CD4-positive, alpha-beta T cell treated with Interleukin-21 for 1 hour (primary cell): Measurements from ENCODE around the gene FOXS1.
"Not testable (repeated sequence)": the region's sequence is repeated elsewhere in the genome, so short reads cannot be mapped to it uniquely, and the experiment has no call there.

Source experiments
- DNase-seq: peaks from one replicate; pipeline ENCODE4 v3.0.0-alpha.2; 2020

Gene FOXS1

DNA sequence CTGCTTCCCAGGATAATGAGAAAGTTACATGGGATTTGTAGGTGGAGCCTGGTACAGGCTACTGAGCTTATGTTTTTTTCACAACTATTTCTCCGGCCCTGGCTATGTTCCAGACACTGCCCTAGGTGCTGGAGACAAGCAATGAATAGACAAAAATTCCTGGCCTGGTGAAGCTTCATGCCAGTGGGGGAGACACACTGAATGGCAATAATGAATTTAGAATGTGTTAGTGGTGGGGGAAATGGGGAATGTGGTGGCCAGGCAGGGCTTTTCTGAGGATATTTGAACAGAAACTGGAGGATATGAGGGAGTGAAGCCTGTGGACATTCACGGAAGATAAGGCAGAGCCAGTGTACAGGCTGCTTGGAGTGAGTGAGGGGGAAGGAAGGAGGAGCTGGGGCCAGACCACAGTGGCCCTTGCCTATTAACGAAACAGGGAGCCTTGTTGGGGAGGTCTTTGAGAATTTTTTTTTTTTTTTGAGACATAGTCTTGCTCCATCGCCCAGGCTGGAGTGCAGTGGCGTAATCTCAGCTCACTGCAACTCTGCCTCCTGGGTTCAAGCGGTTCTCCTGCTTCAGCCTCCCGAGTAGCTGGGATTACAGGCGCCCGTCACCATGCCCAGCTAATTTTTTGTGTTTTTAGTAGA, 6.6 kb downstream of the FOXS1 start:
- DNase-seq = no peak

DNA sequence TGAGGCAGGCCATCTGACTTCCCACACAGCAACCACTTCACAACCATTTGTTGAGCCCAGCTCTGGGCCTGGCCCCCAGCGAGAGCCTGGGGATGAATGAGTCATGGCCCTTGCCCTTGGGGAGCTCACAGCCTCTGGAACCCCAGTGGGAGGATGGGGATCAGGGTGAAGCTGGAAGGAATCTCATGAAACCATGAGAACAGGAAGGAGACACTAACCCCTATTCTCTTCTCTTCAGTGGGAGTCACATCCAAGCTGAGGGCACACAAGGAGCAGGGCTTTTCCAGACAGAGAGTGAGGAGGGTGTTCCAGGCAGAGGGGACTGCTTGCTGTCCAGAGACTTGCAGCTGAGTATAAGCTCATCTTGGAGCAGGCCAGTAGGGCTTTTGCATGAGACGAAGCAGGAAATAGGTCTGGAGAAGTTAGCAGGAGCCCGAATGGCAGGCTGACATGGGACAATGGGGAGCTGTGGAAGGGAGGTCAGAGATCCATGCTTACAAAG, 7.5 kb downstream of the FOXS1 start:
- DNase-seq = no peak

DNA sequence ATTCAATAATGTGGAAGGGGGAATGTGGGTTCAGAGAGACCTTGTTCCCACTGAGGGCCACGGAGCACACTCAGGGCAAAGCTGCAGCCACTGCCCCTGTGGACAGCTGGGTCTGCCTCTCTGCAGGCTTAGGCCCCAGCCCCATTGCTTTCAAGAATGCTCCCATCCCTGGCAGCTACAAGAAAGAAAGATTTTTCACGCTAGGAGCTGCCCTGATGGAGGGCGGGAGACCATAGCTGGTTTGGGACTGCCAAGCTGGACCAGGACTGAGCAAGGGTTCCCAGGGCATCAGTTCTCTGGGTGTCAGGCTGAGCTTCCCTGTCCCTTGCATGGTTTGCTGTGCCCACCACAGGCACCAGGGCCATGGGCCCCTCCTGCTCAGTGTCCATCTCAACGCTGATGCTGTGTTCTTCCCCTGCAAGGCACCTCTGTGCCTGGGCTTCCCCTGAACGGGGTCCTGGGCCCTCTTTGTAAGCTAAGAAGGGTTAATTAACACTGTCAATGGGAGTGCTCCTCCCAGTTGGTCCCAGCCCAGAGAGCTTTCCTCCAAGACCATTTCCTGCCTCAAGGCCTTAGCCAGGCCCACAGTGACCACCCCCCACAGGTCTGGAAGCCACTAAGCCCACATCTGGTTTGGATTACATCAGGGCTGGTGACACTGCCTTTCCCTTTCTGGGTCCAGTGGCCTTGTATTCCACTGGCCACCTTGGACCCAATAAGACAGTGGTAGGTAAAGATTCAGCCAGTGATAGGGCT, 8.4 kb downstream of the FOXS1 start:
- DNase-seq = no peak

DNA sequence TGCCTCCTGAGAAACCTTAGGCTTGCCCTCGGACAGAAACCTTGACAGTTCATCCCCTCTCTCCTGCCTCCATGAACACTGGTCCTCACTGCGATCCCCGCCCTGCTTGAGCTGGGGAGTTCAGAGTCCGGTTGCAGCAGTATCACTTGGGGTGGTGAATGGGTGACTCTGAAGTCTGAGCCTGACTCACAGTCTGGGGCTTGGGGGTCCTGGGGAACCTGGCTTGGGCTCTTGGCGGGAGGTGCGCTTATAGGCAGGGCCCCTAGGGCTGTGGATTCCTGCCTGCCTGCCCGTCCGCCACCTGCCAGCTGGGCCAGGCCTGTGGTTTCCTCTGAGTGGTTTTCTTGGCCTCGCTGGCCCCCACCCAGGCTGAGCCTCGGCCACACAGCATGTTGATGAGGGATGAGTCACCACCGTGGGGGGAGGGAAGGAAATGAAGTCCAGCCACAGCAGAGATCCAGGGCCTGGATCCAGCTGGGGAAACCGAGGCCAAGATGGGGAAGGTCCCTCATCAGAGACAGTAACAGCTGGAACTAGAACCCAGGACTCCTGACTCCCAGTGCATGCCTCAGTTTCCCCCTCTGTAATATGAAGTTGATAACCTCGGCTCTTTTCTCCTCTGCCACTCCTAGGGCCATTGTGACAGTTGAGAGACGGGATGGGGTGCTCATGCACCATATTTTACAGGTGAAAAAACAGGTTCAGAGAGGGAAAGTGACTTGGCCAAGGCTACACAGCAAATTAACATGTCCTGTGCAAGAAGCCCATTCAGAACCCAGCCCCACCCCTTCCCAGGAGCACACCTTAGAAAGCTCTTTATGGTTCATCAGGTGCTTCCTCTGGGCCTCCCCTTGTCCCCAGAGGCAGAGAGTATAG, 9.2 kb downstream of the FOXS1 start:
- DNase-seq = peak; percentile 36

DNA sequence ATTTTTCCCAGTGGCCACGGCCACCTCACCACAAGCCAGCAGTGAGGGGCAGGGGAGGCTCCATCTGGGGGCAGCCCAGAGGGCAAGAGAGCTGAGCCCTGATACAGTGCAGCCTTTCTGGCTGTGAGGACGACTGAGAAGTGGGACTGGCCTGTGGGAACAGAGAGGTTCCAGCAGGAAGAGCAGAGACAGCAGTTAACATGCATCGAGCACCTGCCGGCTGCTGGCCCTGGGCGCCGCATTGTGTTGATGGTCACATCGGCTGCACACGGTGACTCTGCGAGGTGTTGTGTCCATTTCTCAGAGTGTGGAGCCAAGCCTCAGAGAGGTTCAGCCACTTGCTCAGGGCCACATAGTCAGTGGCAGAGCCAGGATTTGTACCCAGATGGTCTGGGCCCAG, 9.8 kb downstream of the FOXS1 start:
- DNase-seq = no peak

DNA sequence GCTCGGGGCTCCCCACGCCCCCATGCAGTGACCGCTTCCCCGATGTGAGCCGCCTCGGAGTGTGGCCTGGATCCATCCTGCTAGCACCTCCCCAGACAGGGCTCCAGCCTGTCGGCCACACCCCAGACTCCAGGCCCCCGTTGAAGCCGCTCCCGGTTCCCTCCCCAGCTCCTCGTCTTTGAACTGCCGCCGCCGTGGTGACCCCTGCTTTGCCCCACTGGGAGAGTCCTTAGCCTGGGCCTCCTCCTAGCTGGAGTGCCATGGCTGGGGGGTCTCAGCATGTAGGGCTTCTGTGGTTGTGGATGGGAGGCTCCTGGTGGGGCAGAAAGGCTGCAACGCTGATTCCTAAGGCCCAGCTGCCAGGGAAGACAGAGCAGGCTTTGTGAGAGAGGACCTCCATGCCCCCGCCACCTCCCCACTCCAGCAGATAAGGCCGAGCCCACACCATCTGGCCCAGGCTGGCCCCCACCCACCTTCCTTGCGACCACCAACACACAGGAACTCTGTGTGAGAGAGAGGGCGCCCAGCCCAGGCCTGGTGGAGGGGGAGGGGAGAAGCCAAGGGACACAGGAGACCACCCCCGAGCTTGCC, 11.4 kb downstream of the FOXS1 start:
- DNase-seq = no peak

DNA sequence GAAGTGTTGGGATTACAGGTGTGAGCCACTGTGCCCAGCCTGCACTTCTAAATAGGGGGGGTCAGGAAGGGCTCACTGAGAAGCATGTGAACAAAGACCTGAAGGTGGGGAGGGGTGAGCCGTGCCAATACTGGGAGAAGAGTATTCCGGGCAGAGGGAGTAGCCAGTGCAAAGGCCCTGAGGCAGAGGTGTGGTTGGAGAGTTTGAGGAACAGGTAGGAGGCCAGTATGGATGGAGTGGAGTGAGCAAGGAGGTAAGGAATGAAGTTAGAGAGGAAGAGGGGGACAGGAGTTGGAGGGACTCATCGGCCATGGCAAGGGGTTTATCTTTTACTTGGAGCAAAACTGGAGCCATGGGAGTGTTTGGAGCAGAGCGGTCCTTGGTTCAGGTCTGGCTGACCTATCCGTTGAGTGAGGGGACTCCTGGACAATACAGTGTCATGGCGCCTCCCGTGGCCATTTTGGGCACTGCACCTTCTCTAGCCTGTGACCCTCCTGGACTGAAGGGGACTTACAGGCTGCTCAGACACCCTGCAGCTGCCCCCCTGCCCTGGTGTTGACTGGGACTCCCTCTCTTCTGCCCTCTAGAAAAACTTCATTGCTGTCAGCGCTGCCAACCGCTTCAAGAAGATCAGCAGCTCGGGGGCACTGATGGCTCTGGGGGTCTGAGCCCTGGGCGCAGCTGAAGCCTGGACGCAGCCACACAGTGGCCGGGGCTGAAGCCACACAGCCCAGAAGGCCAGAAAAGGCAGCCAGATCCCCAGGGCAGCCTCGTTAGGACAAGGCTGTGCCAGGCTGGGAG, 12.1 kb downstream of the FOXS1 start:
- DNase-seq = peak; percentile 50

DNA sequence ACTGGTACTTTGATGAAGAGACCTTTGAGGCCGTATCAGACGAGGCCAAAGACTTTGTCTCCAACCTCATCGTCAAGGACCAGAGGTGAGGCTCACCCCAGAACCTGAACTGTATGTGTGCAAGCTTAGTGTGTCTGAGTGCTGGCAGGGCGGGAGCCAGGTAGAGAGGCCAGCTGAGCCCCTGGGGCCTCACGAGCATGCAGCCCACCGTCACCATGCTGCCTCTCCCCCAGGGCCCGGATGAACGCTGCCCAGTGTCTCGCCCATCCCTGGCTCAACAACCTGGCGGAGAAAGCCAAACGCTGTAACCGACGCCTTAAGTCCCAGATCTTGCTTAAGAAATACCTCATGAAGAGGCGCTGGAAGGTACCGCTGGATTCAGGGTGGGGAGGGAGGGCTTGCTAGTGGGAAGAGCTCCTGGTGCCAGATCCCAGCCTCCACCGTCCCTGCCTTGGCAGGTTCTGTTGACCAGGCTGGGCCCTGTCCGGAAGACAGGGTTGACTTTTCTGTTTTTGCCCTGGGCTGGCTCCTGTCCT, 13.6 kb downstream of the FOXS1 start:
- no peak for DNase-seq

DNA sequence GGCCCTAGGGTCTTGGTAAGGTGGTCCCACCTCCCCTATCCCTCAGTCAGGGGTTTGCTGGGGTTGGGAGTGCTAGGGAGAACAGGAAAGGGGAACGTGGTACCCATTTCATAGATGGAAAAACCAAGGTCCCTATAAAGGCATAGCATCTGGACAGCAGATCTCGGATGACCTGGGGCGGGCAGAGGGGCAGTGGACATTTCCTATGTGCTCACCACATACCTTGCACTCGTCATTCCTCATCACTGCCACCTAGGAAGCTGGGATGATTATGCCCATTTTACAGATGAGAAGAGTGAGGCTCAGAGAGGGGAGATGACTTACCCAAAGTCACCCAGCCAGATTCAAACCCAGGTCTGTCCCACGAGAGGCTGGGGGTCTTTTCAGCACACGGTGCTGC, 14.2 kb downstream of the FOXS1 start:
- DNase-seq = no peak

DNA sequence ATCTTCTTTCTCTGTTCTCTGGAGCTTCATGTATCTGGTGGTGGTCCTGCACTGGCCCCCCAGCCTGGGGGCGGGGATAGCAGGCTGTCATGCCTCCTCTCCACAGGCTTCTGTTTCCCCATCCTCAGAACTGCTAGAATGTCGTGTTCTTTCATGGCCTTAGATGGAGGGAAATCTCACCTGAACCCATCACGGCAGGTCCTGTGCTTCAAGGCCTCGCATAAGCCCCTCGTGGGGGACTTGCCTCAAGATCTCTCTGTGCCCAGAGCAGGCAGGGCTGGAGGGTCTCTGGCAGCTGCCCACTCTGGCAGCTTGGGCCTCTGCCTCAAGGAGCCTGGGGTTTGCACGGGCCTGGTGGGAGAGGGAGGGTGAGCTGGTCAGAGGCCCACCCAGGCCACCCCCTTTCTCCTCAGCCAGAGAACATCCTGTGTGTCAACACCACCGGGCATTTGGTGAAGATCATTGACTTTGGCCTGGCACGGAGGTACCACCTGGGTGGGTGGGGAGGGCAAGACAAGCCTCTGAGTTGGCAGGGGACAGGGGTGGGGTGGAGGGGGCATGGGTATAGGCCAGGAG, 14.9 kb downstream of the FOXS1 start:
- DNase-seq = no peak

DNA sequence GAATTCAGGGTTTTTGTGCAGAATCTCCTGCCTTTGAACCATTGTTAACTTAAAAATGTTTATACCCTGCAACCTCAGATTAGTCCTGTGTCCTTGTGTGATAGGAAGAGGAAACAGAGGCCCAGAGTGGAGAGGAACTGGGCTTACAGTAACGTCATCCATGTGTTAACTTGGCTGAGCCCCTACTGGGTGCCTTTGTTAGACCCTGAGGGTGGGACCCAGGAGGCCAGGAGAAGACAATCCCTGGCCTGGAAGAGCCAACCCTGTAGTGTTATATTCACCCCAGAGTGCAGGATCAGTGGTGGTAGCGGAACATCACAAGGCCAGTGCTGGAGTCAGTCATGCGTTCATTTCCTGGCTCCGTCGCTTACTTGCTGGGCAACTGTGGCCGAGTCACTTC, 15.7 kb downstream of the FOXS1 start:
- no peak for DNase-seq

DNA sequence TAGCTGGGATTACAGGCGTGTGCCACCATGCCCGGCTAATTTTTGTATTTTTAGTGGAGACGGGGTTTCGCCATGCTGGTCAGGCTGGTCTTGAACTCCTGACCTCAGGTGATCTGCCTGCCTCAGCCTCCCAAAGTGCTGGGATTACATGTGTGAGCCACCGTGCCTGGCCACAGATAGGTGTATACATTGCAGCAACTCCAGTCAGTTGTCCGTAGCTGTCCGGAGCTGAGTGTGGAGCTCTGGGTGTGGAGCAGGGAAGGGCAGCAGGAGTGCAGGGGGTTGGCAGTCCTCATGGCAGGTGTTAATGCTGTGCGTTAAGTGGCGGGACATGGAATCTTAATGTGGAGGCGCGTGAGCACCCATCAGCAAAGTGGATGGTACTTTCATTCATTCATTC, 17.4 kb downstream of the FOXS1 start:
- not testable (repeated sequence) for DNase-seq

DNA sequence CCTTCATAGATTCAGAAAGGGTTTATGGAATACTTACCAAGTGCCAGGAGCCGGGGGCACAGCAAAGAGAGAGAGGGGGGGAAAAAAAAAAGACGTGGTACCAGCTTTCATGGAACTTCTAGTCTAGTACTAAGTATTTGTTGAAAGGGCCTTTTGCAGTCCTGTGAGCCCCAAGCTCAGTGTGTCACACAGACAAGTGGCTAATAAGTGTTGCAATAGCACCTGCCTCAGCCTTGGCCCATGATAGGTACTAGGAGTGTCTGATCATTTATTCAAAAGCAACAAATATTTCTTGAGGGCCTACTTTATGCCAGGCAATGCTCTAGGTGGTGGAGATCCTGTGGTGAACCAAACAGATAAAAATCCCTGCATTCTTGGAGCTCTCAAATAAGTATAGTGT, 18.3 kb downstream of the FOXS1 start:
- DNase-seq = no peak

DNA sequence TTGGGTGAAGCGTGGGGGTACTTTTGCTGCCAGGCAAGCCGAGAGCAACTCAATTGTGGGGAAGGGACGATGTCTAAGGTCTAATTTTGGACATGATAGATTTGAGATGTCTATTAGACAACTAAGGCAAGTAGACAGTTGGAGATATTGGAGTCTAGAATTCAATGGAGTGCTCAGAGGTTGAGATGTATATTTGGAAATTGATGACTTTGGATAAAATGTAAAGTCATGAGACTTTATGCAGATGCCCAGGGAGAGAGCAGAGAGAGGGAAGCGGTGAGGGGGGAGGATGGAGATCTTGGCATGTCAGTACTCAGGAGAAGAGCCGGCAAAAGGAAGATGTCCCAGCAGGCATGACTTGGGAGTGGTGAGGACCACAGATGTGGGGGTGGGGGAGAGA, 19.3 kb downstream of the FOXS1 start:
- DNase-seq = no peak

DNA sequence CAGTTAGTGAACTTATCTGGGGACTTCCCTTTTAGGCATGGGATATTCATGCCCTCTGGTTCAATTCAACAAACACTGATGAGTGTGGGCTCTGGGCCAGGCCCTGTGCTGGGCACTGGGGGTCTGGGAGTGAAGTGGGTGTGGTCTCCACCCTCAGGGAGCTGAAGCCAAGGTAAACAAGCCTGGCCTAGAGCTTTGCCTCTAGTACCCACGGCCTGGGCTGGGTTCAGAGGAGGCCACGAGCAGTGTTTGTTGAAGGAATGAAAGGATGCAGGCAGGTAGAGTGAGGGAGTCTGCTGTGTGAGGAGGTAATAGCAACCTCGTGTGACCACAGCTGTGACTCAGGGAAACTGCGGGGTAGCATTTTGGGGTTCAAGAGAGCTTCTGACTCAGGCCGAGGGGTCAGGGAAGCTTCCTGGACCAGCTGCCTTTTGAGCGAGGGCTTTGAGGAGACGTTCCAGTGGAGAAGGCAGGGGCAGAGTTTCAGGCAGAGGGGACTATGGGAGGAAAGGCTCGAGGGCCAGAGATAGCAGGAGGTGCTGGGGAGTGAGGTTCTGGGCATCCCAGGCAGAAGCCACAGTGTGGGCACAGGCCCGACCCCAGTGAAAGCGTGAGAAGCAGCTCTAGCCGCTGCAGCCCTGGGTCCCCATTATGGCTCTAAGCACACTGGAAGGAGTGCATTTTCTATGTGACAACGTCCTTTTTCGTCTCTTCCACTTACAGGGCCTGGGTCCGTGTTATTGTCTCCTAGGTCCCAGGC, 20.7 kb downstream of the FOXS1 start:
- no peak for DNase-seq

DNA sequence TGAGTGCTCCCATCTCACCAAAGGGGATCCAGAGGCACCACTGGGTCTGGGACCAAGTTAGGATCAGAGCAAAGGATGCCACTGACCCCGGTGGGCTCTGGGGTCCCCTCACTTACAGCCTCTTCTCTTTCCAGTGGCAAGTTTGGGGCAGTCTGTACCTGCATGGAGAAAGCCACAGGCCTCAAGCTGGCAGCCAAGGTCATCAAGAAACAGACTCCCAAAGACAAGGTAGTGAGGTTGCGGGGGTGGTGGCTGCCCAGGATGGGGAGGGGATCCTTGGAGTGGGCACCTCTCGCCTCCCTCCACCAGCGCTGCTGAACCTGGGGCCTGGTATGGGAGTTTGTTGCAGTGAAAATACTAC, 21.3 kb downstream of the FOXS1 start:
- no peak for DNase-seq

DNA sequence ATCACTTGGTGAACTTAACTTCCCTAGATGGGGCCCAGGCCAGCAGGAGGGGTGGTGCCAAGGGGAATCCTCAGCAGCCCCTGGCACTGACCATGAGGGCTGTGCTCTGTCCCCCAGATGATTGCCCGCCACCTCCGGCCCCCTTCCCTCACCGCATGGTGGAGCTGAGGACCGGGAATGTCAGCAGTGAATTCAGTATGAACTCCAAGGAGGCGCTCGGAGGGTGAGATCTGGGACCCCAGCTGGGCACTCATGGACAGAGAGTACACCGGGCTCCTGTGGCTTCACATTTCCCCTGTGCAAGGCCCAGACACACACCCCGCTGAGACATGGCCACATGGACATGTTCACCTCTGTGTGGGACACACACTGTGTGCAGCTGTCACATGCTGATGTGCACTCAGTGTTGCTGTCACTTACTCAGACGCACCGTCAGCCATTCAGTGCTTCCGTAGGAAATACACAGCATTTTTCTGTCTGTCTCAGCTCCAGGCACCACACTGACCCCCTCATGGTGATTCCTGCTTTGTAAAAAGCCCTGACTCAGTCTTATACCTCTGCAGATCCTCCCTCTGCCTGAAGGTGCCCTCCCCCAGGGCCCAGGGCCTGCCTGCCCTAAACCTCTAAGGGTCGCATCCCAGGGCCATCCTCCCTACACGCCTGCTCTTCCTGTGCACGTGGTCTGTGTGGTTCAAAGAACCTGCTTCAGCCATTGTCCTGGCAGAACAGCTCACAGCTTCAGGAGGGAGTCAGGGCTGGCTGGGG, 21.9 kb downstream of the FOXS1 start:
- DNase-seq = no peak

DNA sequence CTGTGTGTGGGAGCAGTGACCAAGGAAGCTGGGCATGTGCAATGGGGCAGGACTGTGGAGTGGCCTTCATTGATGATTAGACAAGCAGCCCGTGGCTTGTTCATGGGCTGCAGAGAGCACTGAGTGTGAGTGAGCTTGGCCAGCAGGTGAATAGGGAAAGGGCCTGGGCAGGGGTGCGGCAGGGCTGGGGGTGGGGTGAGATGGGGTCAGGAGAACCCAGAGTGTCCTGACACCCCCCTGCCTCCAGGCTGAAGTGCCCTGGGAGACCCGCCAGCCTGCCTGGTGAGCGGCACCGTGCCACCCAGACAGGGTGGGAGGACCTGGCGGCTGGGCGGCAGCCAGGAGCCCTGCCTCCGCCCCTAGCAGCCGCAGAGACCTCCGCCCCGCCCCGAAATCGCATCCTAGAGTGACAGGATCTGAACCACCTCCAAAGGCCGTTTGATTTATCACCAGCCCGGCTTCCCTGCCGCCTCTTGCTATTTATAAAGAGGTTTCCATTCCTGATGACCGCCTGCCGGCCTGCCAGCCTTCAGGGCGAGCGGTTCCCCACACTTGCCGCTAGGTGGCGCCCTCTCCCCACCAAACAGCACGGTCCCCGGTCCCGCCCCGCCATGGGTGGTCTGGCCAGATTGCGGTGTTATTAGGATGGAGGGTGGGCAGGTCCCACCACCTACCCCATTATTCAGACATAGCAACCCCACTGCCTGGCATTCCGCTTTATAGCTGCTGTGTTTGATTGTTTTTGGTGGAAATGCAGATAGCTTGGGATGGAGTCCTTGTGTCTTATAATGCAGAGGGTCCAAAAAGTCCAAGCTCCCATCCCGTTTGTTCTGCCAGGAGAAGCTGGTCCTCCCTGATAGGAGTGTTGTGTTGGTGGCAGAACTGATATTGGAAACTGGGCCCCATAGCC, 22.7 kb downstream of the FOXS1 start:
- peak; percentile 72 for DNase-seq

DNA sequence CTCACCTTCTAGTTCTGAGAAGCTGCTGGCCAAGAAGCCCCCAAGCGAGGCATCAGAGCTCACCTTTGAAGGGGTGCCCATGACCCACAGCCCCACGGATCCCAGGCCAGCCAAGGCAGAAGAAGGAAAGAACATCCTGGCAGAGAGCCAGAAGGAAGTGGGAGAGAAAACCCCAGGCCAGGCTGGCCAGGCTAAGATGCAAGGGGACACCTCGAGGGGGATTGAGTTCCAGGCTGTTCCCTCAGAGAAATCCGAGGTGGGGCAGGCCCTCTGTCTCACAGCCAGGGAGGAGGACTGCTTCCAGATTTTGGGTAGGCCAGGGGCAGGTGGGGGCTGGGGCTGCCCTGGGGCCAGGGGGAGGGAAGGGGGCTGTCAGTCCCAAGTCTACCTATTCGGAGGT, 24.0 kb downstream of the FOXS1 start:
- no peak for DNase-seq
